Uterus (tissue), 2 donors: ENCODE data around the gene SECTM1.

Experiments used
- CTCF ChIP-seq, 4 experiments: fragments of 200-600 bp in 2 of 4; fragments of 450-650 bp in 2 of 4; sonication (generic) in 2 of 4; IDR thresholded peaks; one replicate each; pipeline ENCODE4 v1.5.1; 2016 to 2019; ENCODE audit warnings: antibody characterized with exemption in 4 of 4, mild to moderate bottlenecking in 2 of 4, moderate library complexity in 1 of 4
- POLR2A ChIP-seq, 2 donors: fragments of 450-650 bp; IDR thresholded peaks; one replicate each; pipeline ENCODE4 v1.6.1; 2016; ENCODE audit warnings: antibody characterized with exemption in 2 of 2, mild to moderate bottlenecking in 1 of 2, moderate library complexity in 1 of 2

DNA sequence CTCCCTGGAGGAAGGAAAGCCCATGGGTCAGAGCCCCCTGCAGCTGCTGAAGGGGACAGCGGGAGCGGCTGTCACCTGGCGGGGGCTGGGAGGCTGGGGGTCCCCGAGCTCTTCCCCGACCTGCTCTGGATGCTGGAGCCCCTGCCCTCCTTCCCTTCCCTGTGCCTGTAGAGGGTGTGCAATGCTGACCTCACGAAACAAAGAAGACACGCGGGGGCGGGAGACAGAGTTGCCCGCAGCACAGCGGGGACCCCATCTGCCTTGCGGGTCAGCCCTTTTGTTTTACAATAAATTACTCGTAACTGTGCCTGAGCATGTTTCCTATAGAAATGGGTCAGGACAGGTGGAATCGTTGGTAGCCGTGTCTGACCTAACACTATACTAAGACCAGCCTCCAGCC, 6.3 kb downstream of the SECTM1 start:
- TF ChIP-seq CTCF (IDR thresholded peaks at IDR 0.05): no peak
- no peak for TF ChIP-seq POLR2A (IDR thresholded peaks at IDR 0.05)
